HuH-7 (cell line): ENCODE measurements around the gene SELENOV.
"Not testable (repeated sequence)": the region's sequence is repeated elsewhere in the genome, so short reads cannot be mapped to it uniquely, and the experiment has no call there.

Source experiments
- DNase-seq: peaks from one replicate; pipeline ENCODE4 v3.0.0; 2011; ENCODE audit warnings: low spot score

Gene SELENOV, protein sequence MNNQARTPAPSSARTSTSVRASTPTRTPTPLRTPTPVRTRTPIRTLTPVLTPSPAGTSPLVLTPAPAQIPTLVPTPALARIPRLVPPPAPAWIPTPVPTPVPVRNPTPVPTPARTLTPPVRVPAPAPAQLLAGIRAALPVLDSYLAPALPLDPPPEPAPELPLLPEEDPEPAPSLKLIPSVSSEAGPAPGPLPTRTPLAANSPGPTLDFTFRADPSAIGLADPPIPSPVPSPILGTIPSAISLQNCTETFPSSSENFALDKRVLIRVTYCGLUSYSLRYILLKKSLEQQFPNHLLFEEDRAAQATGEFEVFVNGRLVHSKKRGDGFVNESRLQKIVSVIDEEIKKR

DNA sequence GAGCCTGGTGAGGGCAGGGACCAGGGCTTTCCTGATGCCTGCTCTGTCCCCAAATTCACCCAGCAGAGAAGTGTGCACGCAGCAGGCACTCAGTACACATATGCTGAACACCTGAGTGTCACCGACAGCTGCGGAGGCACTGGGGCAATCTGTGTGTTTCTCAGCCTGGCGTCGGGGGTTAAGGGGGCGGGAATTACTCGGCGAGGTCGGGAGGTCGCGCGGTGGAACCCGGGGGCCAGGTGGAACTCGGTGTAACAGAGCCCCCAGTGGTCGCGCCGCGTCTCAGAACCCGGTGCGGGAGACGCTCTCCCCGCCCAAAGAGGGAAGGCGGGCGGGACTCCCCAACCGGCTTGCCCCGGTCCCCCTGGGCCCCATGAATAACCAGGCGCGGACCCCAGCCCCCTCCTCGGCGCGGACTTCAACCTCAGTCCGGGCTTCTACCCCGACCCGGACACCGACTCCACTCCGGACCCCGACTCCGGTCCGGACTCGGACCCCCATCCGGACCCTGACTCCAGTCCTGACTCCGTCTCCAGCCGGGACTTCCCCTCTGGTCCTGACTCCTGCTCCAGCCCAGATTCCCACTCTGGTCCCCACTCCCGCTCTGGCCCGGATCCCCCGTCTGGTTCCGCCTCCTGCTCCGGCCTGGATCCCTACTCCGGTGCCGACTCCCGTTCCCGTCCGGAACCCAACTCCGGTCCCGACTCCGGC lies at the start of gene SELENOV:
TSS of gene SELENOV (plus strand) at position 300 of the 711 bp plus-strand sequence. CDS start at position 374, 74 bp downstream.
- DNase-seq, result no peak

- DNase-seq, result no peak
These were observed 48.8 kb upstream of the SELENOV start for GRCh38 chr19:39465956-39466747.

GRCh38 chr19:39467941-39468340 lies 47.0 kb upstream of the SELENOV start:
- no peak for DNase-seq

- DNase-seq, result no peak
These were observed 45.9 kb upstream of the SELENOV start for GRCh38 chr19:39469036-39469435.

GRCh38 chr19:39469567-39469966 lies 45.4 kb upstream of the SELENOV start:
- DNase-seq, result no peak

DNA sequence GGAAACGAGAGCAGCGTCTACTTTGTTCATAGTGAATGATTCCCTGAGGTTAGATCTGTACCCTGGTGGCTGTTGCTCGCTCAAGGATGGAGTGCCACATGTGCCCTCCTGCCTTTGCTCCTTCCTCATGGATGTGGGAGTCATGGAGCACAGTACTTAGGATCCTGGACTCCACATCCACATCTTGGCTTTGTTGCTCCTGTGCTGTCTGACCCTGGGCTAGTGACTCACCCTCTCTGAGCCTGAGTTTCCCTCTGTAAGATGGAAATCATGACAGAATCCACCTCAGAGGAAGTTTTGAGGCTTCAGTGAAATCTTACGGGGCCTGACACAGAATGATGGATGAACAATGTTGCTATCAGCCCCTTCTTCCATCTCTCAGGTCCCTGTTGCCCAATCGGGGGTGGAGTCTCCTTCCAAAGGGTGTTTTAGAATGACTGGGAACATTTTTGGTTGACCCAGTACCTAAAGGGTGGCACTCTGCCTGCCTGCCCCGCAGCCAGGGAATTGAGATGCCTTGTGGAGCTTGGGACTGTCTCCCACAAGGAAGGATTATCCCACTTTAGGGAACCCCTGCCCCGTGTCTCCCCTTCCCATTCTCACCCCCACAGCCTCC lies 44.1 kb upstream of the SELENOV start:
- DNase-seq, result no peak

DNA sequence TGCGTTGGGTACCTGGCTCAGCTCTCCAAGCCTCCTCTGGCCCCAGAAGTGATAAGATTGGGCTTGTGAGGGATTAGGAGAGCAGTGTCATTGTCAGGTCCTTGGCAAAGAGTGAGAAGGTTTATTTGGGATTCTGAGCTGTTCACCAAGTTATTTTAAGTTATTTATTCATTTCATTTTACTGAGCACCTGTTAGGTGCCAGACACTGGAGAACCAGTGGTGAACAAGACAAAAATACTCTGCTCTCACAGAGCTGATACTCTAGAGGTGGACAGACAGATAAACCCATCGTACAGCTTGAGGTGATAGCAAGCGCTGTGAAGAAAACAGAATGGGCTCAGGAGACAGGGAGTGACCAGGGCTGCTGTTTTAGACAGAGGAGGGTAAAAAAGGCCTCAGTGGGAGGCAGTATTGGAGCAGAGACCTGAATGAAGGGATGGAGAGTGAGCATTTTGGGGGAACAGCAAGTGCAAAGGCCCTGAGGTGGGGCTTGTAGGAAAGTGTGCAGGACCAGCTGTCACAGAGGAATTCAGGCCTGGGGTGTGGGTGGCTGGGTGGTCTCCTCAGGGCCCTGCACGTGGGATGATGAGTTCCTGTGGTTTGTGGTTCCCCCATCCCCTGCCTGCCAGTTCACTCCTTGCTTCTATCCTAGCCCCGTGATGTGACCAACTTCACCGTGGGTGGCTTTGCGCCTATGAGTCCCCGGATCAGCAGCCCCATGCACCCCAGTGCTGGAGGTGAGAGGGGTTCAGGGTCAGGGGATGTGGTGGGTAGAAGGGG lies 43.0 kb upstream of the SELENOV start:
- no peak for DNase-seq

DNA sequence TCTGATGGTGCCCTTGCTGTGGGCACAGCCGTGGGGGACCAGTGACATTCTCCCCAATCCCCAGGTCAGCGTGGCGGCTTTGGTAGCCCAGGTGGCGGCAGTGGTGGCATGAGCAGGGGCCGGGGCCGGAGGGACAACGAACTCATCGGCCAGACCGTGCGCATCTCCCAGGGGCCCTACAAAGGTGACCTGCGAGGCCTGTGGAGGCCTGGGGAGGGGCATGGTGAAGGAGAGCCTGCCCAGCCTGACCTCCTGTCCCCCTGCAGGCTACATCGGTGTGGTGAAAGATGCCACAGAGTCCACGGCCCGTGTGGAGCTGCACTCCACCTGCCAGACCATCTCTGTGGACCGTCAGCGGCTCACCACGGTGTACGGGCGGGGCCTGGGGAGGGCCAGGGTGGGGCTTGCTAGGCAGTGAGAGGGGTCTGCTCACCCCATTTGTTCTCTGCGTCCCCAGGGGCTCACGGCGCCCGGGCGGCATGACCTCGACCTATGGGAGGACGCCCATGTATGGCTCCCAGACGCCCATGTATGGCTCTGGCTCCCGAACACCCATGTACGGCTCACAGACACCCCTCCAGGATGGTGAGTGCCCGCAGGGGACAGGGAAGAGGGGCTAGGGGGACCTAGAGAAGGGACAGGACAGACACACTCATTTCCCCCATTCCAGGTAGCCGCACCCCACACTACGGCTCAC lies 42.0 kb upstream of the SELENOV start:
- no peak for DNase-seq

- no peak for DNase-seq
These were observed 41.4 kb upstream of the SELENOV start for GRCh38 chr19:39473443-39473960.

DNA sequence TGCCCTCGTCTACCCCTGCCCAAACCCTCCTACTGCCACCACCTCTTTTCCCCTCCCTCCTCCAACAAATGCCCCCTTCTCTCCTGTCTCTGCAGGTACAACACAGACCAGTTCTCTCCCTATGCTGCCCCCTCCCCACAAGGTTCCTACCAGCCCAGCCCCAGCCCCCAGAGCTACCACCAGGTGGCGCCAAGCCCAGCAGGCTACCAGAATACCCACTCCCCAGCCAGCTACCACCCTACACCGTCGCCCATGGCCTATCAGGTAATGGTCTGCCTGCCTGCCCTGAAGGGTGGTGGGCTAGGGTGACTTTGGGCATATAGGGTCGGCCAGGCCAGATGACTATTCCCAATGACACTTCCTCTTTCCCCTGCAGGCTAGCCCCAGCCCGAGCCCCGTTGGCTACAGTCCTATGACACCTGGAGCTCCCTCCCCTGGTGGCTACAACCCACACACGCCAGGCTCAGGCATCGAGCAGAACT lies 40.8 kb upstream of the SELENOV start:
- DNase-seq, result peak; percentile 90

DNA sequence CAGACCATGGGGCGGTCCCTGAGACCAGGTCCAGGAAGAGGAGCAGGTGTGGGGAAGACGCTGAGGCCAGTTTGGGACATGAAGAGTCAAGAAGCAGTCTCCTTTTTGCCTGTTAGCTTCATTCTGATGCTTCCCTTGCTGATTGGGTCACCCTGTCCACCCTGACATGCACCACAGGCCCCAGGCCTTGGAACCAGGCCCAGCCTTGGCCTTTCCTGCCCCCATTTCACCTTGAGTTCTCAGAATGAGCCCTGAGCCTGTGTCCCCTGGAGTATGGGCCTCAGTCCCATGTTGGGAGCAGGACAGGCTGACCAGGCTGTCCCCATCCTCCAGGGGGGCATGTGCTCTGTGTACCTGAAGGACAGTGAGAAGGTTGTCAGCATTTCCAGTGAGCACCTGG lies 39.2 kb upstream of the SELENOV start:
- no peak for DNase-seq

GRCh38 chr19:39479319-39479801 lies 35.6 kb upstream of the SELENOV start:
- not testable (repeated sequence) for DNase-seq

- DNase-seq, result no peak
These were observed 35.0 kb upstream of the SELENOV start for GRCh38 chr19:39479916-39480315.

GRCh38 chr19:39480337-39481228 lies 34.4 kb upstream of the SELENOV start, which contains the start of gene TIMM50:
TIMM50 (plus strand) TSS chr19:39480838; CDS start chr19:39480854, 16 bp downstream.
- DNase-seq, result peak; percentile 98

DNA sequence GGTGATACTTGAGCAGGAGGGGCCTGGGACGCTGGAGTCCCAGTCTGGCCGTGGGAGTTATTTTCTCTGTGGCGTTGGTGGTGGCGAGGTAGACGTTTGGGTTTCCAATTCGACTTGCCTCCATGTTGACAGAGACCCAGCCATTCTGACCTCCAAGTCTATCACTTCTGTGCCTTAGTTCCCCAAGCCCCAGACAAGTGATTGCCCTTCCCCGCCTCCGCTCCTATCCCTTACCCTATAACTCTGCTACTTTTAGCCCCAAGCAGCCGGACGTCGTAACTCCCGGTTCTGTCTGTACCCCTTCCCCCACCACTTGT lies 33.8 kb upstream of the SELENOV start:
- no peak for DNase-seq

- no peak for DNase-seq
These were observed 33.3 kb upstream of the SELENOV start for GRCh38 chr19:39481676-39482075.

- DNase-seq, result no peak
These were observed 31.8 kb upstream of the SELENOV start for GRCh38 chr19:39483141-39483540.

DNA sequence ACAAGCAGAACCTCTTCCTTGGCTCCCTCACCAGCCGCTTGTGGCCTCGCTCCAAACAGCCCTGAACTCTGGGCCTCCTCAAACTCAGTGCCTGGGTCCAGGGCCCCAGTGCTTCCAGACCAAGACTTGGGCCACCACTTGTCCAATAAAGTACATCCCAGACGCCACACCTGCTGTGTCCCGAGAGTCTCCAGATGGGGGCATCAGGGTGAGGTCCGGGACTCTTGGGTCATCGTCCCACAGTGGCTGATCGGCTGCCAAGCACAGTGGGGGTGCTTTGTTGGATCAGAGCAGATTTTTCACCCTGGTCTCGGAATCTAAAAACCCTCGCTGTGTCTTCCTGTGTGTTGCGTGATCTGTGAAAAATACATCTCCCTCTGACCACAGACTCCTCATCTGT lies 25.2 kb upstream of the SELENOV start:
- no peak for DNase-seq

DNA sequence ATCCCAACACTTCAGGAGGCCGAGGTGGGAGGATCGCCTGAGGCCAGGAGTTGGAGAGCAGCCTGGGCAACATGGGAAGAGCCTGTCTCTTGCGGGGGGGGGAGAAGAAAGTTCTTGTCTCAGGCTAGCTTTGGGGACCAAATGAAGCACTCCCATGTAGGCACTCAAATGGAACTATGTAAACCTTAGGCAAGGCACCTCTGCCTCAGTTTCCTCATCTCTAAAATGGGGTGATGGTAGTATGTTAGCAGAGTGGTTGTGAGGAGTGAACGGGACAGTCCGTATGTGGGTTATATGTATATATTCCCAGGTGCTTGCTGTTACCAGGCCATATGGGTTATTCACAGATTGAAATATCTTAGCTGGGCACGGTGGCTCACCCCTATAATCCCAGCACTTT lies 22.7 kb upstream of the SELENOV start:
- no peak for DNase-seq
